ENCODE measurements around the gene TUBA4A. TPM values are rescaled to one million over a fixed set of nuclear protein-coding genes. Genes with fewer than 3 reads are reported as not detected.

TUBA4A gene
- total RNA-seq, 1 donor from 2014 or later = 78.7 TPM

GRCh38 chr2:219207884-219208740 lies 45.6 kb downstream of the TUBA4A start:
- no peak for DNase-seq (ENCODE audit: low read depth)
- Histone ChIP-seq H3K36me3 (ENCODE audit: control insufficient read depth, insufficient read depth, low read length) (peaks cover 5% of the 10 kb centered on the region), H3K27me3 (ENCODE audit: control insufficient read depth, insufficient read depth, low read length) (no peaks in the 10 kb centered on the region), H3K4me3 (ENCODE audit: low read depth, low read length) (no peak overlapping the region)
- no peak for TF ChIP-seq CTCF (IDR thresholded peaks at IDR 0.05; ENCODE audit: insufficient read depth, low read length, poor library complexity, severe bottlenecking)

DNA sequence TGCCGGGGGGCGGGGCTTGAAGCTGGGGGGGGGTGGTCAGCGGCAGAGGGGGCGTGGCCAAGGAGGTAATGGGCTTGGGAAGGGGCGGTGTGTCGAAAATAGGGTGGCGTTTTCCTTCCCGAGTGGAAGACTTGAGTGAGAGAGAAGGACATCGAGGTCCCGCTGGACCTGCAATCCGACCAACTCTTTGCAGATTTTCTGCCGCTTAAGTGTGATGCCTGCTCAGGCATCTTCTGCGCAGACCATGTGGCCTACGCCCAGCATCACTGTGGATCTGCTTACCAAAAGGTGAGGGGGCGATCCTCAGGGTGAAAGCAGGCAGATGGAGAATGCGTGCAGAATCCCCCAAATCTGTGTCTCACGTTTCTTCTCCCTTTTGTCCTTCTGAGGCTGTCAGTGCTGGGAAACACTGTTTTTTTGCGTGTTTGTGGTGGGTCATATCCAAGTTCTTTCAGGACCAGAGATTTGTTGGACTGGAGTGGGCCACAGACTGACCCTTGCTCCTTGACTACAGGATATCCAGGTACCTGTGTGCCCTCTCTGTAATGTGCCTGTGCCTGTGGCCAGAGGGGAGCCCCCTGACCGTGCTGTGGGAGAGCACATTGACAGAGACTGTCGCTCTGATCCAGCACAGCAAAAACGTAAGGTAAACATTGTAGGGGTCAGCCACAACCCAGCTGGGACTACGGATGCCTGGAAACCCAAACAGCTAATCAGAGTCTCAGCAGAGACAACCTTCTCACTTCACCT lies 46.4 kb downstream of the TUBA4A start:
- Histone ChIP-seq H3K4me3 (ENCODE audit: low read depth, low read length) (peak overlapping the region; percentile 81), H3K36me3 (ENCODE audit: control insufficient read depth, insufficient read depth, low read length) (peaks cover 5% of the 10 kb centered on the region), H3K27me3 (ENCODE audit: control insufficient read depth, insufficient read depth, low read length) (no peaks in the 10 kb centered on the region)
- TF ChIP-seq CTCF (IDR thresholded peaks at IDR 0.05; ENCODE audit: insufficient read depth, low read length, poor library complexity, severe bottlenecking) = no peak
- no peak for DNase-seq (ENCODE audit: low read depth)

- no peak for DNase-seq (ENCODE audit: low read depth)
- no peak for TF ChIP-seq CTCF (IDR thresholded peaks at IDR 0.05; ENCODE audit: insufficient read depth, low read length, poor library complexity, severe bottlenecking)
These were observed 47.2 kb downstream of the TUBA4A start, which contains the start of gene ZFAND2B for GRCh38 chr2:219206328-219207133. Gene ZFAND2B, plus strand, starts transcription at chr2:219206782. Its CDS starts 206 bp downstream, at chr2:219206988.

DNA sequence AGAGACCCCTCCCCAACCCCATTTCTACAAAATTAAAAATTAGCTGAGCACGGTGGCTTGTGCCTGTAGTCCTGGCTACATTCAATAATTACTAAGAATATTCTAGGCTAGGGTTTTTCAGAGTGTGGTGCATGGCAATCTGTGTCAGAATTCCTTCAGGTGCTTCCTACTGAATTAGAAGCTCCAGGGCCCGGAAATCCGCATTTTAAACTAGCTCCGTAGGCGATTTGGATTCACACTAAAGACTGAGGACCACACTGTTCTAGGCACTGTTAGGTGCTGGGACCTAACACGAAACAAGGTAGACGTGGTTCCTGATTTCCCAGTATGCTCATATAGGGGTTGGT lies 47.8 kb downstream of the TUBA4A start:
- Histone ChIP-seq H3K4me3 (ENCODE audit: low read depth, low read length) (peak overlapping the region; percentile 81), H3K36me3 (ENCODE audit: control insufficient read depth, insufficient read depth, low read length) (peaks cover 3% of the 10 kb centered on the region), H3K27me3 (ENCODE audit: control insufficient read depth, insufficient read depth, low read length) (no peaks in the 10 kb centered on the region)
- TF ChIP-seq CTCF (IDR thresholded peaks at IDR 0.05; ENCODE audit: insufficient read depth, low read length, poor library complexity, severe bottlenecking) = no peak
- no peak for DNase-seq (ENCODE audit: low read depth)

More at GRCh38 chr2:219206328-219207133, 47.2 kb downstream of the TUBA4A start, which contains the start of gene ZFAND2B:
- H3K27me3 ChIP-seq (ENCODE audit: control insufficient read depth, insufficient read depth, low read length) = no peaks in the 10 kb centered on the region
- H3K36me3 ChIP-seq (ENCODE audit: control insufficient read depth, insufficient read depth, low read length) = peaks cover 3% of the 10 kb centered on the region
- peak within 1 kb of the TSS; percentile 81 for H3K4me3 ChIP-seq (ENCODE audit: low read depth, low read length)

- no peak for DNase-seq (ENCODE audit: low read depth)
- Histone ChIP-seq H3K27me3 (ENCODE audit: control insufficient read depth, insufficient read depth, low read length) (no peaks in the 10 kb centered on the region), H3K4me3 (ENCODE audit: low read depth, low read length) (no peak overlapping the region), H3K36me3 (ENCODE audit: control insufficient read depth, insufficient read depth, low read length) (peaks cover 1% of the 10 kb centered on the region)
- no peak for TF ChIP-seq CTCF (IDR thresholded peaks at IDR 0.05; ENCODE audit: insufficient read depth, low read length, poor library complexity, severe bottlenecking)
These were observed 48.6 kb downstream of the TUBA4A start for GRCh38 chr2:219205165-219205538.
